Measurements from ENCODE around the gene DTNB.

DTNB gene

GRCh38 chr2:25642298-25642697 is 31.1 kb downstream of the DTNB start:
- no peak for TF ChIP-seq CTCF (IDR thresholded peaks at IDR 0.05)

- no peak for TF ChIP-seq CTCF (IDR thresholded peaks at IDR 0.05)
Observed at GRCh38 chr2:25639696-25640095, 33.7 kb downstream of the DTNB start.

- no peak for TF ChIP-seq CTCF (IDR thresholded peaks at IDR 0.05)
Observed at GRCh38 chr2:25639131-25639530, 34.2 kb downstream of the DTNB start.

GRCh38 chr2:25635797-25636196 is 37.6 kb downstream of the DTNB start:
- TF ChIP-seq CTCF (IDR thresholded peaks at IDR 0.05), result no peak

- no peak for TF ChIP-seq CTCF (IDR thresholded peaks at IDR 0.05)
Observed at GRCh38 chr2:25632396-25632795, 41.0 kb downstream of the DTNB start.

GRCh38 chr2:25624635-25625034 is 48.7 kb downstream of the DTNB start:
- TF ChIP-seq CTCF (IDR thresholded peaks at IDR 0.05), result no peak

- TF ChIP-seq CTCF (IDR thresholded peaks at IDR 0.05), result no peak
Observed at GRCh38 chr2:25623361-25623760, 50.0 kb downstream of the DTNB start.

GRCh38 chr2:25620711-25621110 is 52.7 kb downstream of the DTNB start:
- TF ChIP-seq CTCF (IDR thresholded peaks at IDR 0.05), result no peak

All from LNCAP (cell line).